ENCODE data around the gene CYB5B.

GRCh38 chr16:69469807-69470561 lies 45.6 kb downstream of the CYB5B start:
- TF ChIP-seq CTCF (conservative IDR thresholded peaks at IDR 0.05; ENCODE audit: low read length) (no peak), EZH2phosphoT487 (IDR thresholded peaks at IDR 0.05; ENCODE audit: borderline replicate concordance, low read depth, low read length) (no peak)

Measured in OCI-LY7 (cell line).